ENCODE data around the gene SETMAR.

SETMAR gene

GRCh38 chr3:4313606-4314293 lies 10.6 kb downstream of the SETMAR start:
- DNase-seq (ENCODE audit: low spot score), result no peak
- Histone ChIP-seq H3K27me3 (ENCODE audit: insufficient read depth, poor library complexity, severe bottlenecking) (no peaks in the 10 kb centered on the region), H3K36me3 (ENCODE audit: low read depth) (no peaks in the 10 kb centered on the region), H3K27ac (ENCODE audit: poor library complexity, severe bottlenecking) (no peak overlapping the region), H3K9me3 (ENCODE audit: severe bottlenecking) (no peaks in the 10 kb centered on the region), H3K4me1 (ENCODE audit: insufficient read depth, poor library complexity, severe bottlenecking) (no peaks in the 10 kb centered on the region), H3K4me3 (ENCODE audit: severe bottlenecking) (no peak overlapping the region)
- peak; percentile 94 for ATAC-seq (ENCODE audit: low read depth)
- no peak for TF ChIP-seq CTCF (IDR thresholded peaks at IDR 0.05; ENCODE audit: poor library complexity, severe bottlenecking)

GRCh38 chr3:4314688-4315087 lies 11.5 kb downstream of the SETMAR start:
- DNase-seq (ENCODE audit: low spot score) (no peak), ATAC-seq (ENCODE audit: low read depth) (no peak)
- Histone ChIP-seq H3K36me3 (ENCODE audit: low read depth) (no peaks in the 10 kb centered on the region), H3K9me3 (ENCODE audit: severe bottlenecking) (no peaks in the 10 kb centered on the region), H3K27me3 (ENCODE audit: insufficient read depth, poor library complexity, severe bottlenecking) (no peaks in the 10 kb centered on the region), H3K4me3 (ENCODE audit: severe bottlenecking) (no peak overlapping the region), H3K4me1 (ENCODE audit: insufficient read depth, poor library complexity, severe bottlenecking) (no peaks in the 10 kb centered on the region), H3K27ac (ENCODE audit: poor library complexity, severe bottlenecking) (no peak overlapping the region)
- peak; percentile 48 for TF ChIP-seq CTCF (IDR thresholded peaks at IDR 0.05; ENCODE audit: poor library complexity, severe bottlenecking)

GRCh38 chr3:4320096-4320911 lies 17.1 kb downstream of the SETMAR start:
- Histone ChIP-seq H3K27ac (ENCODE audit: poor library complexity, severe bottlenecking) (no peak overlapping the region), H3K9me3 (ENCODE audit: severe bottlenecking) (no peaks in the 10 kb centered on the region), H3K4me3 (ENCODE audit: severe bottlenecking) (no peak overlapping the region), H3K36me3 (ENCODE audit: low read depth) (no peaks in the 10 kb centered on the region), H3K4me1 (ENCODE audit: insufficient read depth, poor library complexity, severe bottlenecking) (no peaks in the 10 kb centered on the region), H3K27me3 (ENCODE audit: insufficient read depth, poor library complexity, severe bottlenecking) (no peaks in the 10 kb centered on the region)
- no peak for DNase-seq (ENCODE audit: low spot score)
- ATAC-seq (ENCODE audit: low read depth), result no peak
- no peak for TF ChIP-seq CTCF (IDR thresholded peaks at IDR 0.05; ENCODE audit: poor library complexity, severe bottlenecking)

GRCh38 chr3:4321732-4322131 lies 18.6 kb downstream of the SETMAR start:
- no peak for TF ChIP-seq CTCF (IDR thresholded peaks at IDR 0.05; ENCODE audit: poor library complexity, severe bottlenecking)
- DNase-seq (ENCODE audit: low spot score), result no peak
- Histone ChIP-seq H3K9me3 (ENCODE audit: severe bottlenecking) (no peaks in the 10 kb centered on the region), H3K27me3 (ENCODE audit: insufficient read depth, poor library complexity, severe bottlenecking) (no peaks in the 10 kb centered on the region), H3K27ac (ENCODE audit: poor library complexity, severe bottlenecking) (no peak overlapping the region), H3K36me3 (ENCODE audit: low read depth) (no peaks in the 10 kb centered on the region), H3K4me3 (ENCODE audit: severe bottlenecking) (no peak overlapping the region), H3K4me1 (ENCODE audit: insufficient read depth, poor library complexity, severe bottlenecking) (no peaks in the 10 kb centered on the region)
- ATAC-seq (ENCODE audit: low read depth), result no peak

- no peak for ATAC-seq (ENCODE audit: low read depth)
- H3K36me3 ChIP-seq (ENCODE audit: low read depth), result no peaks in the 10 kb centered on the region
- no peak overlapping the region for H3K27ac ChIP-seq (ENCODE audit: poor library complexity, severe bottlenecking)
- no peak overlapping the region for H3K4me3 ChIP-seq (ENCODE audit: severe bottlenecking)
- H3K4me1 ChIP-seq (ENCODE audit: insufficient read depth, poor library complexity, severe bottlenecking), result no peaks in the 10 kb centered on the region
- H3K9me3 ChIP-seq (ENCODE audit: severe bottlenecking), result no peaks in the 10 kb centered on the region
- no peak for DNase-seq (ENCODE audit: low spot score)
- no peaks in the 10 kb centered on the region for H3K27me3 ChIP-seq (ENCODE audit: insufficient read depth, poor library complexity, severe bottlenecking)
- TF ChIP-seq CTCF (IDR thresholded peaks at IDR 0.05; ENCODE audit: poor library complexity, severe bottlenecking), result no peak
Measured at GRCh38 chr3:4322635-4323034, 19.5 kb downstream of the SETMAR start.
